ENCODE results near the gene TPD52L1. TPM values are rescaled to one million over a fixed set of nuclear protein-coding genes. Genes with fewer than 3 reads are reported as not detected.
"Not testable (repeated sequence)": the region's sequence is repeated elsewhere in the genome, so short reads cannot be mapped to it uniquely, and the experiment has no call there.

Gene TPD52L1
- total RNA-seq, 1 donor from 2014 or later = 93.6 TPM

- Histone ChIP-seq H3K4me1 (no peaks in the 10 kb centered on the region), H3K27me3 (no peaks in the 10 kb centered on the region), H3K9me3 (no peaks in the 10 kb centered on the region), H3K36me3 (no peaks in the 10 kb centered on the region), H3K4me3 (peak overlapping the region in 1 of 2 donors; percentile 22), H3K27ac (no peak overlapping the region)
- DNase-seq (ENCODE audit: low spot score in 2 of 2) = no peak
- no peak for TF ChIP-seq CTCF (IDR thresholded peaks at IDR 0.05)
- intact Hi-C loops (cut with DNase I) = no loop called here
Observed at GRCh38 chr6:125124049-125124669, 29.4 kb upstream of the TPD52L1 start.

DNA sequence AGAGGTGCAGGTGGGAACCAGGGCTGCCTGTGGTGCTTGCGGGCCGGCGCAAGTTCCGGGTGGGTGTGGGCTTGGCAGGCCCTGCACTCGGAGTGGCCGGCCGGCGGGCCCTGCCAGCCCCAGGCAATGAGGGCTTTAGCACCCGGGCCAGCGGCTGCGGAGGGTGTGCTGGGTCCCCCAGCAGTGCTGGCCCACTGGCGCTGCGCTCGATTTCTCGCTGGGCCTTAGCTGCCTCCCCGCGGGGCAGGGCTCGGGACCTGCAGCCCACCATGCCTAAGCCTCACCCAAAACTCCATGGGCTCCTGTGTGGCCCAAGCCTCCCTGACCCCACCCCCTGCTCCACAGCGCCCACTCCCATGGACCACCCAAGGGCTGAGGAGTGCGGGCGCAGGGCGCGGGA is 27.7 kb upstream of the TPD52L1 start:
- H3K27ac ChIP-seq; intact Hi-C loops (cut with DNase I); DNase-seq (ENCODE audit: low spot score in 2 of 2); H3K9me3 ChIP-seq; H3K4me3 ChIP-seq; H3K36me3 ChIP-seq; H3K27me3 ChIP-seq; H3K4me1 ChIP-seq: not testable (repeated sequence)

DNA sequence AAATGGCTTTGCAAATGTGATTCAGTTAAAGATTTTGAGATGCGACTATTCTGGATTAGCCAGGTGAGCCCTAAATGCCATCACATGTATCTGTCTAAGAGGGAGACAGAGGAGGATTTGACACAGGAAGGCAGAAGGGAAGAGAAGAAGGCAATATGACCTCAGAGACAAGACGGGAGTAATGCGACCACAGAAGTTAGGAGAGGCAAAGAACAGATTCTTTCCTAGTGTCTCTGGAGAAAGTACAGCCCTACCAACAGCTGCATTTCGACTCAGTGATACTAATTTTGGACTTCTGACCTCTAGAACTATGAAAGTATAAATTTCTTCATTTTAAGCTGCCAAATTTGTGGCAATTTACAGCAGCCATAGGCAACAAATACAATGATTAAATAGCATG is 24.2 kb upstream of the TPD52L1 start:
- Histone ChIP-seq H3K27me3 (no peaks in the 10 kb centered on the region), H3K9me3 (no peaks in the 10 kb centered on the region), H3K4me3 (no peak overlapping the region), H3K27ac (no peak overlapping the region), H3K4me1 (no peaks in the 10 kb centered on the region), H3K36me3 (no peaks in the 10 kb centered on the region)
- intact Hi-C loops (cut with DNase I) = no loop called here
- DNase-seq (ENCODE audit: low spot score in 2 of 2) = no peak
- no peak for TF ChIP-seq CTCF (IDR thresholded peaks at IDR 0.05)

DNA sequence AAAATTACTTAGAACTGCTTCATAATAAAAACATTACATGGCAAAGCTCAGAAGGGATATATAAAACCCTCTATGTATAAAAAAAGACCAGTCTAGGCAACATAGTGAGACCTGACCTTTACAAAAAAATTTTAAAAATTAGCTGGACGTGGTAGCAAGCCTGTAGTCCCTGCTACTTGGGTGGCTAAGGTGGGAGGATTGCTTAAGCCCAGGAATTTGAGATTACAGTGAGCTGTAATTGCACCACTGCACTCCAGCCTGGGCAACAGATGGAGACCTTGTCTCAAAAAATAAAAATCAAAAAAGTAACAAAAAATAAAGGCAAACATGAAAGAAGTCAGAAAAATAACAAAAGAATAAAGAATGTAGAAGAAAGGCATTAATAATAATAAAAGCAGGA is 21.5 kb upstream of the TPD52L1 start:
- intact Hi-C loops (cut with DNase I) = no loop called here
- no peak for TF ChIP-seq CTCF (IDR thresholded peaks at IDR 0.05)
- Histone ChIP-seq H3K4me3 (no peak overlapping the region), H3K4me1 (no peaks in the 10 kb centered on the region), H3K27ac (no peak overlapping the region), H3K9me3 (no peaks in the 10 kb centered on the region), H3K27me3 (no peaks in the 10 kb centered on the region), H3K36me3 (no peaks in the 10 kb centered on the region)
- no peak for DNase-seq (ENCODE audit: low spot score in 2 of 2)

DNA sequence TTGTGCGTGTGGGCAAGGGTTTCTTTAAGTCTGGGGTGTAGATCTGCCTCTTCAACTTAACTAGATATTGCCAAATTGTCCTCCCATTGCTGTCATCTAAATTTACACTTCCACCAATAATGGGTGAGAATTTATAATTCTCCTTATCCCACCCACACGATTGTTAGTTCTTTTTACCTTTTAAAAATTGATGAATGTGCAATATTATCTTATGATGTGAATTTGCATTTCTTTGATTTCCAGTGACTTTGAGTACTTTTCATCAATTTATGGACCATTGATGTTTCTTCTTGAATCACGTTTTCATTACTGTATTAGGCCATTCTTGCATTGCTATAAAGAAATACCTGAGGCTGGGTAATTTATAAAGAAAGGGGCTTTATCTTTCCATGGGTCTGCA is 17.2 kb upstream of the TPD52L1 start:
- intact Hi-C loops (cut with DNase I) = no loop called here
- DNase-seq (ENCODE audit: low spot score in 2 of 2) = no peak
- Histone ChIP-seq H3K4me1 (peaks cover 0 to 2% of the 10 kb centered on the region in 2 donors), H3K9me3 (no peaks in the 10 kb centered on the region), H3K36me3 (no peaks in the 10 kb centered on the region), H3K4me3 (no peak overlapping the region), H3K27me3 (no peaks in the 10 kb centered on the region), H3K27ac (no peak overlapping the region)
- TF ChIP-seq CTCF (IDR thresholded peaks at IDR 0.05) = no peak

GRCh38 chr6:125138083-125138482 is 15.5 kb upstream of the TPD52L1 start:
- no peak for DNase-seq (ENCODE audit: low spot score in 2 of 2)
- H3K36me3 ChIP-seq = no peaks in the 10 kb centered on the region
- no peak for TF ChIP-seq CTCF (IDR thresholded peaks at IDR 0.05)

More at GRCh38 chr6:125138083-125138482, 15.5 kb upstream of the TPD52L1 start:
- no peaks in the 10 kb centered on the region for H3K27me3 ChIP-seq
- H3K9me3 ChIP-seq = no peaks in the 10 kb centered on the region
- intact Hi-C loops (cut with DNase I) = no loop called here
- H3K4me1 ChIP-seq = peaks cover 0 to 2% of the 10 kb centered on the region in 2 donors
- H3K27ac ChIP-seq = no peak overlapping the region
- H3K4me3 ChIP-seq = no peak overlapping the region
